SU-DHL-6 (cell line): Measurements from ENCODE around the gene CCDC73.

Source experiments
- EZH2phosphoT487 ChIP-seq: fragments of 200-600 bp; sonication (generic), shearing (Covaris generic); conservative IDR thresholded peaks from 2 replicates; pipeline ENCODE4 v1.6.1; 2018; ENCODE audit warnings: mild to moderate bottlenecking, antibody characterized with exemption, low read length, moderate library complexity, mixed read lengths
- TF ChIP-seq, protein P1 (sequence below): fragments of 200-600 bp; sonication (generic); IDR thresholded peaks from one replicate; pipeline ENCODE4 v1.5.1; 2017; ENCODE audit warnings: antibody characterized with exemption, mild to moderate bottlenecking, low read length, moderate library complexity; ENCODE audit not compliant: insufficient read depth, poor library complexity, severe bottlenecking

DNA sequence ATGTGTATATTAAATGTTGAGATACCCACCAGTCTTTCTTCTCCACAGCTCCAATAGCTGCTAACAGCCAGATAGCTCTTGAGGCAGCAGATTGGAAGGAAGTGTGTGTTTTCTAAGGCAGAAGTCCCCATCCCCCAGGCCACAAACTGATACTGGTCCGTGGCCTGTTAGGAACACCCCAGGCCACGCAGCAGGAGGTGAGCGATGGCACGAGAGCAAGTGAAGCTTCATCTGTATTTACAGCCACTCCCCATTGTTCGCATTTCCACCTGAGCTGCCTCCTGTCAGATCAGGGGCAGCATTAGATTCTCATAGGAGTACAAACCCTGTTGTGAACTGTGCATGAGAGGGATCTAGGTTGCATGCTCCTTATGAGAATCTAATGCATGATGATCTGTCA lies 12.7 kb downstream of the CCDC73 start:
- TF ChIP-seq, protein P1, sequence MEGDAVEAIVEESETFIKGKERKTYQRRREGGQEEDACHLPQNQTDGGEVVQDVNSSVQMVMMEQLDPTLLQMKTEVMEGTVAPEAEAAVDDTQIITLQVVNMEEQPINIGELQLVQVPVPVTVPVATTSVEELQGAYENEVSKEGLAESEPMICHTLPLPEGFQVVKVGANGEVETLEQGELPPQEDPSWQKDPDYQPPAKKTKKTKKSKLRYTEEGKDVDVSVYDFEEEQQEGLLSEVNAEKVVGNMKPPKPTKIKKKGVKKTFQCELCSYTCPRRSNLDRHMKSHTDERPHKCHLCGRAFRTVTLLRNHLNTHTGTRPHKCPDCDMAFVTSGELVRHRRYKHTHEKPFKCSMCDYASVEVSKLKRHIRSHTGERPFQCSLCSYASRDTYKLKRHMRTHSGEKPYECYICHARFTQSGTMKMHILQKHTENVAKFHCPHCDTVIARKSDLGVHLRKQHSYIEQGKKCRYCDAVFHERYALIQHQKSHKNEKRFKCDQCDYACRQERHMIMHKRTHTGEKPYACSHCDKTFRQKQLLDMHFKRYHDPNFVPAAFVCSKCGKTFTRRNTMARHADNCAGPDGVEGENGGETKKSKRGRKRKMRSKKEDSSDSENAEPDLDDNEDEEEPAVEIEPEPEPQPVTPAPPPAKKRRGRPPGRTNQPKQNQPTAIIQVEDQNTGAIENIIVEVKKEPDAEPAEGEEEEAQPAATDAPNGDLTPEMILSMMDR = no peak
- no peak for TF ChIP-seq EZH2phosphoT487
